ENCODE measurements around the gene PAK4.
A peak's percentile ranks its signal among the peaks of the same experiment; 100 is the strongest.

Gene PAK4

GRCh38 chr19:39156326-39157230 is 31.0 kb downstream of the PAK4 start:
- H3K36me3 ChIP-seq (ENCODE audit: insufficient read depth, insufficient read length, low read length) = peaks cover 16% of the 10 kb centered on the region
- H3K27me3 ChIP-seq (ENCODE audit: insufficient read depth, insufficient read length) = no peaks in the 10 kb centered on the region
- DNase-seq (ENCODE audit: low read depth, low spot score) = no peak
- no peak overlapping the region for H3K4me3 ChIP-seq (ENCODE audit: insufficient read length, low read depth)
- no peak for TF ChIP-seq ZNF274 (IDR thresholded peaks at IDR 0.05; ENCODE audit: low read depth, low read length)
- peaks cover 9% of the 10 kb centered on the region for H3K4me1 ChIP-seq (ENCODE audit: insufficient read depth, insufficient read length)
- peak overlapping the region; percentile 36 for H3K9ac ChIP-seq (ENCODE audit: insufficient read length, low read depth)
- H3K9me3 ChIP-seq (ENCODE audit: insufficient read depth, low read length) = no peaks in the 10 kb centered on the region

GRCh38 chr19:39157275-39157996 is 31.9 kb downstream of the PAK4 start:
- Histone ChIP-seq H3K27me3 (ENCODE audit: insufficient read depth, insufficient read length) (no peaks in the 10 kb centered on the region), H3K4me1 (ENCODE audit: insufficient read depth, insufficient read length) (peaks cover 9% of the 10 kb centered on the region), H3K4me3 (ENCODE audit: insufficient read length, low read depth) (no peak overlapping the region), H3K36me3 (ENCODE audit: insufficient read depth, insufficient read length, low read length) (peaks cover 16% of the 10 kb centered on the region), H3K9ac (ENCODE audit: insufficient read length, low read depth) (no peak overlapping the region), H3K9me3 (ENCODE audit: insufficient read depth, low read length) (no peaks in the 10 kb centered on the region)
- TF ChIP-seq YY1 (IDR thresholded peaks at IDR 0.05; ENCODE audit: insufficient read depth, insufficient read length) = no peak
- TF ChIP-seq ZNF274 (IDR thresholded peaks at IDR 0.05; ENCODE audit: low read depth, low read length) = no peak
- no peak for TF ChIP-seq SUZ12 (IDR thresholded peaks at IDR 0.05; ENCODE audit: extremely low read depth, insufficient read depth, insufficient read length)
- no peak for DNase-seq (ENCODE audit: low read depth, low spot score)

DNA sequence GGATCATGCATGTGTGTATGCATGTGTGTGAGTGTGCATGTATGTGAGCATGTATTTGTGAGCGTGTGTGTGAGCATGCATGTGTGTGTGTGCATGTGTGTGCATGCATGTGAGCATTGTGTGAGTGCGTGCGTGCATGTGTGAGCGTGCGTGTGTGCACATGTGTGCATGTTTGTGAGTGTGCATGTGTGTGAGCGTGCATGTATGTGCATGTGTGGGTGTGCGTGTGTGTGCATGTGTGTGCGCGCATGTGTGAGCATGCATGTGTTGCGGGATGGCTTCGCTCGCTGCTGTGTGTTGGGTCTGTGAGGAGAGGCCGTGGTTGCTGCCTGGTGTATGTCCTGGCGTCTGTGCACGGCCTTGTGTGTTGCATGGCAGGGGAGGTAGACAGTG is 32.4 kb downstream of the PAK4 start:
- TF ChIP-seq ZNF274 (IDR thresholded peaks at IDR 0.05; ENCODE audit: low read depth, low read length) (no peak), SUZ12 (IDR thresholded peaks at IDR 0.05; ENCODE audit: extremely low read depth, insufficient read depth, insufficient read length) (no peak), YY1 (IDR thresholded peaks at IDR 0.05; ENCODE audit: insufficient read depth, insufficient read length) (no peak)
- Histone ChIP-seq H3K4me1 (ENCODE audit: insufficient read depth, insufficient read length) (peaks cover 9% of the 10 kb centered on the region), H3K9ac (ENCODE audit: insufficient read length, low read depth) (no peak overlapping the region), H3K9me3 (ENCODE audit: insufficient read depth, low read length) (no peaks in the 10 kb centered on the region), H3K27me3 (ENCODE audit: insufficient read depth, insufficient read length) (no peaks in the 10 kb centered on the region), H3K36me3 (ENCODE audit: insufficient read depth, insufficient read length, low read length) (peaks cover 16% of the 10 kb centered on the region), H3K4me3 (ENCODE audit: insufficient read length, low read depth) (no peak overlapping the region)
- DNase-seq (ENCODE audit: low read depth, low spot score) = no peak

GRCh38 chr19:39158646-39159260 is 33.2 kb downstream of the PAK4 start:
- Histone ChIP-seq H3K9ac (ENCODE audit: insufficient read length, low read depth) (no peak overlapping the region), H3K9me3 (ENCODE audit: insufficient read depth, low read length) (no peaks in the 10 kb centered on the region), H3K36me3 (ENCODE audit: insufficient read depth, insufficient read length, low read length) (peaks cover 16% of the 10 kb centered on the region), H3K27me3 (ENCODE audit: insufficient read depth, insufficient read length) (no peaks in the 10 kb centered on the region), H3K4me1 (ENCODE audit: insufficient read depth, insufficient read length) (peaks cover 9% of the 10 kb centered on the region), H3K4me3 (ENCODE audit: insufficient read length, low read depth) (no peak overlapping the region)
- no peak for DNase-seq (ENCODE audit: low read depth, low spot score)
- TF ChIP-seq YY1 (IDR thresholded peaks at IDR 0.05; ENCODE audit: insufficient read depth, insufficient read length) = no peak
- TF ChIP-seq SUZ12 (IDR thresholded peaks at IDR 0.05; ENCODE audit: extremely low read depth, insufficient read depth, insufficient read length) = no peak
- no peak for TF ChIP-seq ZNF274 (IDR thresholded peaks at IDR 0.05; ENCODE audit: low read depth, low read length)

- Histone ChIP-seq H3K4me3 (ENCODE audit: insufficient read length, low read depth) (no peak overlapping the region), H3K36me3 (ENCODE audit: insufficient read depth, insufficient read length, low read length) (peaks cover 16% of the 10 kb centered on the region), H3K9me3 (ENCODE audit: insufficient read depth, low read length) (no peaks in the 10 kb centered on the region), H3K9ac (ENCODE audit: insufficient read length, low read depth) (no peak overlapping the region), H3K27me3 (ENCODE audit: insufficient read depth, insufficient read length) (no peaks in the 10 kb centered on the region), H3K4me1 (ENCODE audit: insufficient read depth, insufficient read length) (peaks cover 5% of the 10 kb centered on the region)
- TF ChIP-seq SUZ12 (IDR thresholded peaks at IDR 0.05; ENCODE audit: extremely low read depth, insufficient read depth, insufficient read length) = no peak
- no peak for TF ChIP-seq YY1 (IDR thresholded peaks at IDR 0.05; ENCODE audit: insufficient read depth, insufficient read length)
- TF ChIP-seq ZNF274 (IDR thresholded peaks at IDR 0.05; ENCODE audit: low read depth, low read length) = no peak
- DNase-seq (ENCODE audit: low read depth, low spot score) = no peak
Measured at GRCh38 chr19:39160523-39160861, 34.9 kb downstream of the PAK4 start.

DNA sequence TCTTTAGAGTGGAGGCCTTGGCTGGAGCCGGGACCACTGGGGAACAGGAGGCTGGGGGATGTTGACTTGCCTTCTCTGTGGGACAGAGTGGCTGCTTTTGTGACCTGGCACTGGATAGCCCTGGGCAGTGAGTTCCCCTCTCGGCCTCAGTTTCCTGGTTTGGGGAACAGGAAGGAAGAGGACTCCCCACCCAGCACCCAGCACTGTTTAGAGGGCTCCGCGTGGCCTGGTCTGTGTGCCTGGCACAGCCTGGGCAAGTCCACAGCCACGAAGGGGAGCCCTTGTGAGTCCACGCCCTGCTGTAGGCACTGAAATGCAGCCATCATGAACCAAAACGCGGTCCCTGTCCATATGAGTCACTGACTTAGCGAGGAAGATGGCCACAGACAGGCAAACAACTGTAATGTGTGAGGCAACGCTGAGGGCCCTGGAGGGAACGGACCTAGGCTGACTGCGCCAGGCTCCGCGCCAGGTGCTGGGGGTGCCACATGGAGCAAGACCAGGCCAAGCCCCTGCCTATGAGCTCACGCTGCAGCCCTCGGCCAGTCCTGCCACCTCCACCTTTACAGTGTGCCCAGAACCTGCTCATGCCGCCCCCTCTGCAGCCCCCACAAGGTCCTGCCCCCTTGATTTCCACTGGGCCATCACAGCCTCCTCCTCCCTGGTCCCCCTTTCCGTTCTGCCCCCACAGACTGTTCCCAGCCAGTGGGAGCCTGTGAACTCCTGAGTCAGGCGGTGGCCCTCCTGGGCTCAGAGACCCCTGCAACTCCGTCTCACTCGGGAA is 35.5 kb downstream of the PAK4 start:
- peaks cover 5% of the 10 kb centered on the region for H3K4me1 ChIP-seq (ENCODE audit: insufficient read depth, insufficient read length)
- no peak for DNase-seq (ENCODE audit: low read depth, low spot score)
- no peak overlapping the region for H3K9ac ChIP-seq (ENCODE audit: insufficient read length, low read depth)
- no peak overlapping the region for H3K4me3 ChIP-seq (ENCODE audit: insufficient read length, low read depth)
- no peak for TF ChIP-seq SUZ12 (IDR thresholded peaks at IDR 0.05; ENCODE audit: extremely low read depth, insufficient read depth, insufficient read length)
- TF ChIP-seq YY1 (IDR thresholded peaks at IDR 0.05; ENCODE audit: insufficient read depth, insufficient read length) = no peak
- TF ChIP-seq ZNF274 (IDR thresholded peaks at IDR 0.05; ENCODE audit: low read depth, low read length) = no peak
- H3K36me3 ChIP-seq (ENCODE audit: insufficient read depth, insufficient read length, low read length) = peaks cover 16% of the 10 kb centered on the region
- no peaks in the 10 kb centered on the region for H3K9me3 ChIP-seq (ENCODE audit: insufficient read depth, low read length)
- H3K27me3 ChIP-seq (ENCODE audit: insufficient read depth, insufficient read length) = no peaks in the 10 kb centered on the region
